8988T (cell line): ENCODE results near the gene FTCDNL1.
A peak's percentile ranks its signal among the peaks of the same experiment; 100 is the strongest.

ENCODE experiments used
- DNase-seq: peaks from one replicate; pipeline ENCODE4 v3.0.0; 2011

The FTCDNL1 gene

DNA sequence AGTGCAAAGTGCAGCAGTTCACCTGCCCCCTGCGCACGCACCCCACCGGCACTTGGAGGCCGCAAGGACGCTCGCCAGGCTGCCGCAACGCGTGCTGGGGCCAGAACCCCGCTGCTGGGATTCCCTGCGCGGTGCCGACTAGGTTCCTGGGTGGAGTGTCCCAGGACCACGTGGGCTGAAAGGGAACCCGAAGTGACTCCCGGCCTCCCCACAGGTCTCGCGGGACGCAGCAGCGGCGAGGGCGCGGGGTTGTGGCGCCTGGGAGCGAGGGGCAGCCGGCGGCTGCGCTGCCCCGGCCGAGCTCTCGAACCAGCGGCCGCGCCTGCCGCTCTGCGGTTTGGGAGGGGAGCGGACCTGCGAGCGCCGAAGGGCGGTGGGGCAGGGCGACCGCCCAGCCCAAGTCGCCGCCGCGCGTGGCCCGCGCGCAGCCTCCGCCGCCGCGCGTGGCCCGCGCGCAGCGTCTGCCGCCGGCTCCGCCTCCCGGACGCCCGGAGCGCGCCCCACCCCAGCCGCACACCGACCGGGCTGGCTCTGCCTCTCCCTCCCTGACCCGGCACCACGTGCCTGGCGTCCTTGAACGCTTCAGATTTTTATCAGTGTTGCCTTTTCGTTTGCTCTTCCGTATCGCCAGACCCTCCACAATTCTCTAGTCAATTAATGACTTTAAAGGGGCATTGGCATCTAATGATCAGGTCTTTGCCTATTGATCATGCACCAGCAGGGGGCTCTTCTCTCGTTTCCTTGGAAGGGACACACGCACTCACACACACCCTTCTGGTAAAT, at the start of gene FTCDNL1:
TSS of gene FTCDNL1 (minus strand) at position 475 of the 783 bp plus-strand sequence. CDS start 2,230 bp downstream, outside the sequence.
- DNase-seq = peak; percentile 35

DNA sequence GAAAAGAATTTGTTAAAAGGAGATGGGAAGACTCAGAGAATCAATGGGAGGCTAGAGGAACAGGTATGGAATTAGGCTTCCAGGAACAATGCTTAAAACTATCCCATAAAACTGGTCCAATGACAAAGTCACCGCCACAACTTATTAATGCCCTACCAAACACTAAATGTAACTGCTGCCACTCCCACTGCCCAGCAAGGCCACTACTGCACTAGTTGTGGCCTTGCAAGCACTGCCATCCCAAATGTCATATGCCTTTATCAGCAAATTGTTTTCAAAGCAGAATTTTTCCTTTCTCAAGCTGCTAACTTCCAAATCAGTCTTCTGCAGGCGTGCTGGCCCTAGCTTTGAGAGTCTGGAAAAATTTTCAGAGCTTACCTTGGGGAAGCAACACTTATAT, 45.6 kb upstream of the FTCDNL1 start:
- no peak for DNase-seq

DNA sequence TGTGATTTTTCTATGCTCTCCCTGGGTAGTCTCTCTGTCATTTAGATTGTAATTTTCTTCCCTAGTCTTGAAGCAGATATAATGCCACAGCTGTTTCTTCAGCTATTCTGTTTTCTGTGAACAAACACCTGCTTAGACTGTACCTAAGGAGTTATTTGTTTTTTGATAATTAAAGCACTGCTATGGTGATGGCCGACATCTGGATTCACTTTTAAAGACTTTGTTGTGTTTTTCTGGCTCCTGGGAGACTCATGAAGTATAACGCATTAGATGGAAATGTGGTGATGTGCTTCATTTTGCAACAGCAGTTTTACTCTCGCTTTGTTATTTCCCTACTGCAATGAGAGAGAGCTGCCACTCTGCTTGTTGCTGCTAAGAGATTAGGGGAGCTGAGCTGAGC, 44.4 kb upstream of the FTCDNL1 start:
- no peak for DNase-seq

DNA sequence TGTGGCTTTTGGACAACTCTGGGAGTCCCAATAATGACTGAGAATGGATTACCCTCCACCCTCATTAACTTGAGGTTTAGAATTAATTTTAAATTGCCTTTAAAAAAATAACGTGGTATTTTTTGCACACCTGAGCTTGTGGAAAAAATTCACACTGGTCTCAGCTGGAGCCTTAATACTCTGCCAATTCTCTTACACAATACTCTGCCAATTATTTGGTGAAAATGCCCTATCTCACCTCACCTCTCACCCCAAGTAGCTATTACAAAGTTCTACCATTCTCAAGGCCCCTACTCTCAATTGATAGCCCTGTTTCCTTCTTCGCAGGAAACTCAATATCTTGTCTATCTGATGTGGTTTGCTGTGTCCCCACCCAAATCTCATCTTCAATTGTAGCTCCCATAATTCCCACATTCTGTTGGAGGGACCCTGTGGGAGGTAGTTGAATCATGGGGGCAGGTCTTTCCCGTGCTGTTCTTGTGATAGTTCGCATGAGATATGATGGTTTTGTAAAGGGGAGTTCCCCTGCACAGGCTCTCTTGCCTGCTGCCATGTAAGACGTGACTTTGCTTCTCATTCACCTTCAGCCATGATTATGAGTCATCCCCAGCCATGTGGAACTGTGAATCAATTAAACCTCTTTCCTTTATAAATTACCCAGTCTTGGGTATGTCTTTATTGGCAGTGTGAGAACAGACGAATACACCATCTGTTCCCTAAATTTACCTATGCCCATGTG, 32.7 kb upstream of the FTCDNL1 start:
- no peak for DNase-seq

DNA sequence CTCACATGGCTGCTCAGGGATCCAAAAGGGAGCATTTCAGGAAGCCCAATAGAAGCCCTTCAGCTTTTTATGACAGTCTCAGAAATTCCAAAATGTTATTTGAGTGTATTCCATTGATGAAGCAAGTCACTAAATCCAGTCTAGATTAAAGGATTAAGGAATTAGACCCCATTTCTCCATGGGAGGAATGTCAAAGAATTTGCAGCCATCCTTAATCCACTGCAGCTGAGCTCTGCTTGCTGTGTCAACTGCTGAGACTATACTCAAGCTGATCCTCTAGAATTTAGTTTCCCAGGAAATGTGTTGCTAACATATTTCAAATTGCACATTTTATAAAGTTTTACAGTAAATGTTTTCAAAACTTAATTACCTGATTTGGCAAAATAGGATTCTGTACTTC, 31.7 kb upstream of the FTCDNL1 start:
- DNase-seq = no peak

DNA sequence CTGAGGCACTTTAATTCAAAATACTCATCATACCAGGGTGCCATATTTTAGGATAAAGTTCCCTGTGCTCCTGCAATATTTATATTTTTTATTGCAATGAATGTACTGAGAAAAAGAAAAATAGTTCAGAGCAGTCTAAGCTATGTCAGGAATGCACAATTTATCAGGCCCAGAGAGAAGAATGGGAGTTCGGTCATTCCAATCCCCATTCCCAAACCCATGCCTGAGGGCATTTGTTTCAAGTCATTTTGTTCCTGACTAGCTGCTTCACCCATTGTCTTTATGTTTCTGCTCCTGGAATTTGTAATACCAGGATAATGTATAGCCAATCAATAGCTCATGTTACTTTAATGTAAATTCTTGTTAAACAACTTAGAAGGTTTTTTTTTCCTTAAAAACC, 24.4 kb upstream of the FTCDNL1 start:
- no peak for DNase-seq

DNA sequence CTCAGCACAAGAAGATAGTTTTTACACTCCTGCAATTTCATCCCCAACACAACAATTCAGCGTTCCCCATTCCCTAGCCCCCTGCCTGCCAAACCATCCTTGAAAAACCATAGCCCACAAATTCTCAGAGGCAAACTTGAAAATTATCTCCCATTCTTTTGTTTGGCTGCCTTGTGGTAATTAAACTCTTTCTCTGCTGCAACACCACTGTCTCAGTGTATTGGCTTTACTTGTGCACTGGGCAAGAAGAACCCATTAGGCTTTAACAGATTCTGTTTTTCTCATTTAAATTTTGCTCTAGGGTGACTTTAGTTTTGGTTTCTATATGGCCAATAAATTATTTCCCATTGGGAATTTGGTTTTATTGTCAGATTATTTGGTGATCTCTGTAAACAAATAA, 23.2 kb upstream of the FTCDNL1 start:
- DNase-seq = no peak

DNA sequence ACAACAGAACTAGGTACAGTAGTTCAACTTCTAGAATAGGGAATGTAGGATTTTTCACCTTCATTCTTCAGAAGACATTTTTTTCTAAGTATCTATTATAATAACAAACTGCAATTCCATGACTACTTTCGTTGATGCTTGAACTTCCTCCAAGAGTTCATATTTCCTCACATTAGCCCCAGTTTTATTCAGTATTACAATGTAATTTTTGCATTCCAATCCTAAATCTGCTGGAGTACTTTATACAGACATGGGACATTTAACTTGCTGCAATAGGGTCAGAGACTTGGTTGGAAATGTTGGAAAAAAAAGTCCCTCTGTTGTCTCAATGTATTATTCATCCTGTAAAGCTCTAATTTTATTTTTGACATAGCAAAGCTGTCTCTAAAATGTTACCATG, 19.6 kb upstream of the FTCDNL1 start:
- DNase-seq = no peak

DNA sequence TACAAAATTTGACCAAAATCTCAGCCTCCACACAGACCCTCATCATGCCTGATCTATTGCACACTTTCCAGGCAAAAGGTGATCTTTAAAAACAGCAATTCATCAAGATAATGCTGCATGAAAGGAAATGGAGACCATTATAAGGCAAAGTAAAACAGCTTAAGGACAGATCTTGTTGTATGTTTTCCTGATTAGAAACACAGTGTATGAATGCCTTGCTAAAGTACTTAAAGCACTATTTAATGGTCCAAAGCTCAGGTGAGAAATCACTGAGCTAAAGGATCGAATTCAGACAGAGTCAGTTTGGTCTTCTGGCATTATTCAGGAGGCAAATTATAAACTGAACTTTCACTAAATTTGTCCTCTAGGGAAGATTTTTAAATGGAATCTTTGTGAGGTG, 18.7 kb upstream of the FTCDNL1 start:
- DNase-seq = no peak

DNA sequence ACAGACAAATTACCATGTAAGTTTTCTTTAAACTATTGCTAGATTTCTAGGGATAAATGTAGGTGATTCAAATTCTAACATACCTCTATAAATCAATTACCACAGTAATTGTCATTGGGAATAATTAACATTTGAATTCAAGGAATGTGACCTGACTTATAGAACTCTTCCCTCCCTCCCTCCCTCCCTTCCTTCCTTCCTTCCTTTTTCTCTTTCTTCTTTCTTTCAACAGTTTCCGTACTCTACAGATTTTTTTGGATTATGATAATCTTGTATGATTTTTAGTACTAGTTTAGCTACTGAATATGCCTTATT, 18.2 kb upstream of the FTCDNL1 start:
- DNase-seq = no peak

DNA sequence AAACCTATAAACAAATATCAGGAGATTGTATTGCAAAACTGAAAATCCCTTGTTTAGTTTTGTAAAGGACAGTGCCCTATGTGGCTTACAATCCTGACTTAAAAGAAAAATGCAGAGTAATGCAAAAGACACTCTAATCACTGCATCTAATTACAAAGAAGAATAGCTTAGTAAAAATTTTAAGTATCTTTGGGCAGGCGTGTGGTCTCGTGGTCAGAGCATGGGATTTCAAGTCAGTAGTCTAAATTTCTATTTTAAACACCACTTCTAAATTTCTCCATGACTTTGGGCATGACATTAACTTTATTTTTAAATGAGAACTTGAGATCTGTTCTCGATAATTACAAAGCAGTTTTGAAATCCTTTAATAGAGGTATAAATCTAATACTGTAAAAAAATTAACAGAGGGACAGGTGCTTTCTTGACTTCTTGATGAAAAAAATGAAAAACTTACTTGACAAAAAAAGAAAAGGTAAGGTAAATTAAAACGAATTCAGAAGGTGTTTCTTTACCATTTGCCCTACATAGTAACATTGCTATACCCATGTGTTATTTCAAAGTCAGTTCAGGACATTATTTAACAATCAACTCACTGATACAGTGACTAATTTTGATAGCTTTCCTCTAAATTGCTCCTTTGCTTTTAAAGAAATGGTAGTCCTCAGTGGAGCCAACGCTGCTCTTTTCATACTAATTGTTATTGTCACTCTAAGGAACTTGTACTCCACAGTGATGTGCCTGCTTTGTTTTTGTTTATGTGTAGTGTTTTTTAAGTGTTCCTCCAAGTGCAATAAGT, 17.6 kb upstream of the FTCDNL1 start:
- DNase-seq = no peak

DNA sequence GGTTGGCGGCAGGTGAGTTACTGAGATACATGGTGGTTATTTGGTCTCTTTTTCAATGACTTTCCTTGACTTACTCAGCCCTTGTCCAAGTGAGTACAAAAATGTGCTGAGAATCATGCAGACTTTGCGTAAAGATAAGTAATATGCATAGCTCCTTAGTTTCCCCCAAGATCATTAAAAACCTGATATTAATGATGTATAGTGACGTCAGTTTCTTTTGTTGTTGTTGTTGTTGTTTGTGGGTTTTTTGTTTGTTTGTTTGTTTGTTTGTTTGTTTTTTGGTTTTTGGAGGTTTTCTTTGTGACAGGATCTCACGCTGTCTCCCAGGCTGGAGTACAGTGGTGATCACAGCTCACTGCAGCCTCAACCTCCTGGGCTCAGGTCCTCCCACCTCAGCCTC, 14.9 kb upstream of the FTCDNL1 start:
- no peak for DNase-seq

DNA sequence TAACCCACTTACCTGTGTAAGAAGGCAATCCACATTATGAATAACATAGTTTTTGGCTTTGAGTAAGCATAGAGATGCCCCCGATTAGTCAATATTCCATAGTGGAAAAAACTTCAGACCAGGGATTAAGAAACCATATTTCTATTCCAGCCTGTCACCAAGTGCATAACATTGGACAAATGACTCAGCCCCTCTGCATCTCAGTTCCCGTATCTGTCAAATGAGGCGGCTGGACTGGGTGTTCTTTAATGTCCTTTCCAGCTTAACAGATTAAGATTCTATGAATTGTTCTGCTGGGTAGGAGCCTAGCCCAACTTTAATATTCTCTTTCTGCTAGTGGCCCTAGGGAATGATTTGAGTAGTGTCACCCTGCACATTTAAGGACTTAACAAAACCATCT, 11.8 kb upstream of the FTCDNL1 start:
- no peak for DNase-seq

DNA sequence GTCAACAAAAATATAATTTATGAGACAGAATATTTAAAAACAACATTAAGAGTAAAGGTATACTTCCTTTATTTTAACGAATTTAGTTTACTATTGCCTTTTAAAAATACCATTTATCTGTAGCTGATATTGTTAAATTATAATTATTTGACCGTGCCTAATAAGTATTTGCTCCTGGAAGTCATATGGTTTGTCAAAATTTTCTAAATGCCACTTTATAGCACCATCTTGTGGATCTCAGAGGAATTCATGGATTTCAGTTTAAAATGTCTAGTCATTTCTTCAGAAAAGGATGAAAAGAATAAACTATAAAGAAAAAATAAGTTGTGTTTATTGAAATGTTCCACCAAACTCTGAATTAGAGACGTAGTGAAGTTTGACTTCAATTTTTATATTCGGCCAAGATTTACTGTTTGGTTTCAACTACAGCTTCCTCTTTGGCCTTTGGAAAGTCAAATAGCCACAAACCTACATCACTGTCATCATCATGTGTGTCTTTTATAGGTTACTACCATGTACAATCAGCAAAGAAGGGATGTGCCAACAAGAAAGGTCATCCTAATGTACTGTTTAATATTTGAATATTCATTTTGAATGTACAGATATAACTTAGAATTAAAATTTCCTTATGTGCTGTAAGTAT, 10.3 kb upstream of the FTCDNL1 start:
- no peak for DNase-seq

DNA sequence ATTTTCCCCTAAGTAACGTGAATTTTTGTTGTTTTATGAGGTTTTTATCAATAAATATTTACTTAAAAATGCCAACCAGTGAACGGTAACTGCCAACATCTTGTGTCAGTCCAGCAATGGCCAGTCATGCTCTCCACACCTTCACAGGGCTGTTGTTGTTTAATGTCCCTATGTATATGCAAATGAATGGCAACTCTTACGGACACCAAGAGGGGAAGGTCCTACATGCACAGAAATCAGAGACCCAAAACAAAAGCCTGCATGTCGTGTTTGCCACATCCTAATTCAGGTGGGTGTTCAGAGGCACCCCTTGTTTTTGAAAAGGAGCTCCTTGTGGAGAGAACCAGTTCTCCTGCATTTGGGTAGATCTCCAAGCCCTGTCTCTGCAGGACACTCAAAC, 4.8 kb upstream of the FTCDNL1 start:
- DNase-seq = no peak

DNA sequence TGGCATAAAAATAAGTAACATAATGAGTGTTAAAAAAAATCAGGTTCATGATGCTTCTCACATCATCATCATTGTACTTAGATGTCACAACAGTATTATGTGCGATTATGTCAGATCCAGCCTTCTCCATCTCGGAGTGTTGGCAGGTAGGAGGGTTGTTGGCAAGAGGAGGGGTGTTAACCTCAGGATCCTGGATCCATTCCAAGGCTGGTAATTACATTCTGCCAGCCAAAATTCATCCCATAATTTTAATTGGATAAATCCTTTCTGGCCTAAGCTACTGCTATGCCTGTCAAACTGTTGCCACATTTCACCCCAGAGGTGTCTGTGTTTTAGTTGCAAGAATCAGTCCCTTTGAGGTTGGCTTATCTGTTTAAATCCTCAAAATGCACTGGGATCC, 891 bp upstream of the FTCDNL1 start:
- peak; percentile 13 for DNase-seq

DNA sequence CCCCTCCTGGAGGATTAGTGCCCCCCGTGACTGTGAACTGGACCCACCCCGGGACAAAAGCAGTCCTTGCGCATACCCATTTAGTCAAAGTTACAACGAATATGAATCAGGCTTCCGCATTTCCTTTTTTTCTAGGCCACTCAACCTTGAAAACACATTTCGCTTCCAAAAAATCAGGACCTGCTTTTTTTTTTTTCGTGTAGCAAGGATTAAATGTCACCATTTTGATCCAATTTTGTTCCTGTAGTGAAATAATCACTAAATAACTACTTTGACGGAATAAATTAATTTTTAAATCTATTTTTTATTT, 464 bp upstream of the FTCDNL1 start:
- DNase-seq = no peak

DNA sequence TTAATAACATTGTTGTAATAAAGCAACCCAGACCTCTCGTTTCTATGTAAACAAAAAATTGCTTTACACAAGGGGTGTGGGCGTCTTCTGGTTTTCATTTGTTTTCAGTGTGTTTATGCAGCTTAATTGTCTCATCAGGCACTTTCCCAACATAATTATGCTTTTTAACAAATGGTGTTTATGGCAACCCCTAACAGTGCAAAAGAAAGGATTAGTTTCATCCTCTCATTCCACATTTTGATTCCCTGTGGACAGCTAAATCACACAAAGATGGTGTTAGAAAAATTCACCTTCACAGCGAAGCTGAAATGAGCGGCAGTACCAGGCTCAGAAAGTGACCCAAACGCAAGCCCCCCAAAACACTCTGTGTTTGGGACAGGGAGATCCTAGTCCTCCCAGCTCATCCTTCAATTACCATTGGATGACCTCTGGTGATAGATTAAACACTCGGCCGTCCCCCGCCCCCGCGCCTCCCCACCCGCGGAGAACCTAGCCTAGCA, 724 bp downstream of the FTCDNL1 start:
- no peak for DNase-seq

DNA sequence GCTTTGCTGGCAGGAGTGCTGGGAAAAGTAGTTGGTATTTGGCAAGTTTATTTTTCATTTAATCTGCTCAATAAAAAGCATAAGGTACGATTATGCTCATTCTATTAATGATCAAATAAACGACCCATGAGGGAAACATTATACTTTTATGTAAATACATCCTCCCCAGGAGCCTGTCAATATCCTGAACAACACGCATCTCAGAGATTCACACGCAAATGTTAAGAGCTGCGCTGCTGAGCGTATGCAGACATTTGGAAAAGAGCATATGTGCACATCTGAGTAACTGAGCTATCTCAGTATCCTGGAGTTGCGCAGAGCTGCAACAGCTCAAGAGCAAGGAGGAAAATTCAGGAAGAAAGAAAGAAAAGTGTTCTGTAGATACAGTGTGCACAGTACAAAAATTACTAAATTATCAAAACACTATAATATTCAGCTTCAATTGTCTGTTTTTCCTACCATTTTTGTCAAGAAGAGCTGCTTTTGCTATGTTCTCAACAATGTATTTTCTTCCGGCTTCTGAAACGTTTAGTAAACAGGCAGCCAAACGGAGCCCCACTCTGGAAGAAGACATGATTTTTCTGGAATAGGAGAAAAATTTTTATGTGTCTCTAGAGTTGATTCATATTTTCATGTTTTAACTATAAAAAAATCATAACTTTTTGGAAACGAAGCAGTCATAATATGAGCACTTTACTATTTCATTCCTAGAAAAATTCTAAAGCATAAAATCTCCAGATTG, 2.4 kb downstream of the FTCDNL1 start:
- DNase-seq = no peak

DNA sequence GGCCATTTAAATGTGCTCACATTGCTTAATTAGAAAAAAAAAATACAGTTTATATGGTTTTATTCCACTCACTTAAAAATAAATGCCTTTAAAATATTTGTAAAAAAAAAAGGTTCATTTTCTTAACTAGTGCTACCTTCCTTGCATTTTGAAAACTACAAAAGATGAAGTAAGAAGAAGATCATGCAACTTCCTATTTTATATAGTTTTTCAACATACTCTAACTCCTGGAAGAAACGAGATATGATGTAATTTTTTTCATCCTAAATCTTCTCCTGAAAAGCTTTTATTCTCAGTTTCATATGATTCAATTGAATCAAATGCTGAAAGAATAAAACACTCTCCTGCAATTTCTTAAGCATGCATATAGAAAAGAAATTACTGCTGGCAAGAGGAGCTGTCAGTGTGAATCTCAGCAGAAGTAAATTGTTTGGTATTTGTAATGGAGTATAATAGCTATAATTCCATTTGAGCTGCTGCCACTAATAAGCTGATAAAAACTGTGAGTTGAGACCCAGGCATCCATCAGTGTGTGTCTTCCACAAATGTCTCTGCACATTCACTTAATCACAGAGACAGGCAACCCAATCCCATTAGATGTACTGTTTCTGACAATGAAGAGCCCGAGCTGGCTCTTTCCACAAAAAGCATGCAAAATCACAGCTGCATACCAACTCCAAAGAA, 3.7 kb downstream of the FTCDNL1 start:
- DNase-seq = no peak

DNA sequence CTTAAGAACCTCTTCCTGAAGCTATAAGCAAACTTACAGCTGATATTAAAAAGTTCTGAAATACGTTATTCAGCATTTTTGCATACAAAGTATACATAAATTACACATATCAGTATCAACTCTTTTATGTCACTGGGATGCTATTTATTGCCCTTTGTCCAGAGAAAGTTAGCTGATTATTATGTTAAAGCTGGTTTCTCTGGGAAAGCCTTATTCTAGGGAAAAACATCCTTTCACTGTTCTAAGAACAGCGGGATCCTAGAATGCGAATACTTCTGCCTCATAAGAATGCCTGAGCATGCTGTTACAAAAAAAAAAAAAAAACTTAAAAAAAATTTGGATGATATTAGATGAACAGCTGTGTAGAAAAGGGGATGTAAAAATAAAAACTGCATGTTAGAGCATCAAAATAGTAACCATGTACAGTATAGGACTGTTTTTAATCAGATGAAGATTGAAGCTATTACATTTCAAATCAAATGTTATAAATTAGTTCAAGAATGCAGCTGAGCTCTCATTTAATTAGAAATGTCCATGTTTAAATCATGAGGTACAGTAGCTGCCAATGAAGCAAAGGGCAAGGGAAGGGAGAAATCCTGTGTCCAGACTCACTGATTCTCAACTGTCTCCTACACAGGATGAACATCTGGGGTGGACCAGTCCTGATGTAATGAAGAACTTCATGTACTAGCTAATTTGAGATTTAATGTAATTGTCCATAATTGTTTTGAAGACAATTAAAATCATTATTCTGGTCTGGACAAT, 8.2 kb downstream of the FTCDNL1 start:
- DNase-seq = no peak
